SK-N-MC (cell line): ENCODE results near the gene WNK4.

Experiments used
- EZH2 ChIP-seq: fragments of 200-600 bp; sonication (generic); IDR thresholded peaks from one replicate; pipeline ENCODE4 v1.6.1; 2017; ENCODE audit warnings: antibody characterized with exemption
- FOXP2 ChIP-seq: optimal IDR thresholded peaks from 2 replicates; pipeline ENCODE3; 2011; ENCODE audit warnings: mild to moderate bottlenecking, moderate library complexity; ENCODE audit not compliant: insufficient read depth; ENCODE audit errors: extremely low read length, control extremely low read depth

DNA sequence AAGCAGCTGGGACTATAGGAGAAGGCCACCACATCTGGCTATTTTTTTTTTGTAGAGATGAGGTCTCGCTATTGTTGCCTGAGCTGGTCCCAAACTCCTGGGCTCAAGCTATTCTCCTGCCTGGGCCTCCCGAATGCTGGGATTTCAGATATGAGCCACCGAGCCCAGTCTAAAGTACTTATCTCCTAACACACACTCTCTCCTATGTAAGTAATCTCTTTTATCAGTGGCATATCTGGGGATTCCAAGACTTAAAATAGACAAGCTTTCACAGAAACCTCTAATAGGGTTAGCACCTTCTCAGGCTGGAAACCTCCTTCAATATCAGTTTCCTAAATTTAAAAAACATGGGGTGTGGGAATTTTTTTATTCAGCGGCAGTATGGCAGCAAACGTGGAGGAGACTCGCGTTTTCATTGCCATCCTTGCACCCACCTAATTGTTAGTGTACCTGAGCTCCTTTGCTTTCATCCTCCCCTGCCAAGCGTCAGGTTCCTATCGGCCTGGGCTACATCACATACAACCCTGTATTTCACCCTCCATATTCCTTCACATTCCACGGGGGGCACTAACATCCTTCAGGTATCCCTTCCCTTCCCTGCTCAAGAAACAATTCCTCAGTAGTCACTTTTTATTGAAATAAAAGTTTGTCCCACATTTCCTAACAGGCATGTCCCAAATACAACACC is 36.7 kb upstream of the WNK4 start:
- TF ChIP-seq EZH2 = no peak
- TF ChIP-seq FOXP2 = no peak
